ENCODE data around the gene XPC.

XPC gene

GRCh38 chr3:14199641-14200040 is 21.2 kb upstream of the XPC start:
- H3K27ac Mint-ChIP-seq = no peak overlapping the region
- H3K9me3 Mint-ChIP-seq = no peaks in the 10 kb centered on the region
- no peak for ATAC-seq
- H3K4me1 Mint-ChIP-seq = peaks cover 4% of the 10 kb centered on the region
- H3K27me3 Mint-ChIP-seq = no peaks in the 10 kb centered on the region
- no peak overlapping the region for H3K4me3 Mint-ChIP-seq
- peaks cover 39% of the 10 kb centered on the region for H3K36me3 Mint-ChIP-seq

- H3K9me3 Mint-ChIP-seq = no peaks in the 10 kb centered on the region
- H3K27me3 Mint-ChIP-seq = no peaks in the 10 kb centered on the region
- H3K36me3 Mint-ChIP-seq = peaks cover 70% of the 10 kb centered on the region
- no peak overlapping the region for H3K4me3 Mint-ChIP-seq
- ATAC-seq = peak; percentile 55
- H3K4me1 Mint-ChIP-seq = peaks cover 38% of the 10 kb centered on the region
- no peak overlapping the region for H3K27ac Mint-ChIP-seq
These were observed 16.5 kb upstream of the XPC start for GRCh38 chr3:14194865-14195264.

GRCh38 chr3:14188041-14188754 is 9.8 kb upstream of the XPC start:
- no peaks in the 10 kb centered on the region for H3K9me3 Mint-ChIP-seq
- H3K27ac Mint-ChIP-seq = no peak overlapping the region
- H3K27me3 Mint-ChIP-seq = no peaks in the 10 kb centered on the region
- H3K4me3 Mint-ChIP-seq = no peak overlapping the region
- peaks cover 58% of the 10 kb centered on the region for H3K4me1 Mint-ChIP-seq
- no peak for ATAC-seq
- peaks cover 71% of the 10 kb centered on the region for H3K36me3 Mint-ChIP-seq

- Mint-ChIP-seq H3K4me1 (peaks cover 56% of the 10 kb centered on the region), H3K9me3 (no peaks in the 10 kb centered on the region), H3K36me3 (peaks cover 76% of the 10 kb centered on the region), H3K4me3 (no peak overlapping the region), H3K27me3 (no peaks in the 10 kb centered on the region), H3K27ac (no peak overlapping the region)
- no peak for ATAC-seq
These were observed 8.6 kb upstream of the XPC start for GRCh38 chr3:14186854-14187458.

GRCh38 chr3:14183015-14183577 is 4.7 kb upstream of the XPC start:
- Mint-ChIP-seq H3K36me3 (peaks cover 37% of the 10 kb centered on the region), H3K4me3 (no peak overlapping the region), H3K9me3 (no peaks in the 10 kb centered on the region), H3K4me1 (peaks cover 24% of the 10 kb centered on the region), H3K27me3 (no peaks in the 10 kb centered on the region), H3K27ac (no peak overlapping the region)
- no peak for ATAC-seq

- no peak overlapping the region for H3K27ac Mint-ChIP-seq
- peaks cover 33% of the 10 kb centered on the region for H3K4me1 Mint-ChIP-seq
- H3K27me3 Mint-ChIP-seq = no peaks in the 10 kb centered on the region
- H3K4me3 Mint-ChIP-seq = no peak overlapping the region
- H3K36me3 Mint-ChIP-seq = peaks cover 23% of the 10 kb centered on the region
- no peak for ATAC-seq
- H3K9me3 Mint-ChIP-seq = no peaks in the 10 kb centered on the region
These were observed 2.9 kb upstream of the XPC start for GRCh38 chr3:14181253-14181652.

- Mint-ChIP-seq H3K4me1 (peaks cover 48% of the 10 kb centered on the region), H3K27ac (peak overlapping the region; percentile 95), H3K4me3 (peak overlapping the region; percentile 93), H3K9me3 (no peaks in the 10 kb centered on the region), H3K27me3 (no peaks in the 10 kb centered on the region), H3K36me3 (peaks cover 15% of the 10 kb centered on the region)
- ATAC-seq = no peak
These were observed 1.4 kb upstream of the XPC start for GRCh38 chr3:14179795-14180194.

GRCh38 chr3:14179114-14179465 is 689 bp upstream of the XPC start:
- peaks cover 55% of the 10 kb centered on the region for H3K4me1 Mint-ChIP-seq
- H3K27me3 Mint-ChIP-seq = no peaks in the 10 kb centered on the region

GRCh38 chr3:14177580-14178246 is 688 bp downstream of the XPC start:
- peak overlapping the region; percentile 93 for H3K4me3 Mint-ChIP-seq
- peak; percentile 3 for ATAC-seq

More at GRCh38 chr3:14179114-14179465, 689 bp upstream of the XPC start:
- Mint-ChIP-seq H3K9me3 (no peaks in the 10 kb centered on the region), H3K4me3 (peak overlapping the region; percentile 93), H3K36me3 (peaks cover 15% of the 10 kb centered on the region), H3K27ac (peak overlapping the region; percentile 95)
- ATAC-seq = no peak

GRCh38 chr3:14175383-14176037 is 2.9 kb downstream of the XPC start:
- Mint-ChIP-seq H3K4me3 (peak overlapping the region; percentile 21), H3K9me3 (no peaks in the 10 kb centered on the region), H3K4me1 (peaks cover 61% of the 10 kb centered on the region), H3K36me3 (peaks cover 25% of the 10 kb centered on the region), H3K27me3 (no peaks in the 10 kb centered on the region), H3K27ac (peak overlapping the region; percentile 69)
- ATAC-seq = no peak

More at GRCh38 chr3:14177580-14178246, 688 bp downstream of the XPC start:
- H3K27me3 Mint-ChIP-seq = no peaks in the 10 kb centered on the region
- H3K4me1 Mint-ChIP-seq = peaks cover 55% of the 10 kb centered on the region
- no peaks in the 10 kb centered on the region for H3K9me3 Mint-ChIP-seq
- H3K36me3 Mint-ChIP-seq = peaks cover 12% of the 10 kb centered on the region
- peak overlapping the region; percentile 95 for H3K27ac Mint-ChIP-seq

- Mint-ChIP-seq H3K9me3 (no peaks in the 10 kb centered on the region), H3K36me3 (peaks cover 36% of the 10 kb centered on the region), H3K27me3 (no peaks in the 10 kb centered on the region), H3K4me3 (no peak overlapping the region), H3K4me1 (peaks cover 63% of the 10 kb centered on the region), H3K27ac (peak overlapping the region; percentile 69)
- no peak for ATAC-seq
These were observed 3.9 kb downstream of the XPC start for GRCh38 chr3:14174483-14174882.

- Mint-ChIP-seq H3K4me1 (peaks cover 59% of the 10 kb centered on the region), H3K4me3 (no peak overlapping the region)
These were observed 5.9 kb downstream of the XPC start for GRCh38 chr3:14172496-14172895.

GRCh38 chr3:14170531-14171159 is 7.8 kb downstream of the XPC start:
- H3K27ac Mint-ChIP-seq = peak overlapping the region; percentile 59
- ATAC-seq = no peak
- H3K4me1 Mint-ChIP-seq = peaks cover 47% of the 10 kb centered on the region
- H3K9me3 Mint-ChIP-seq = no peaks in the 10 kb centered on the region
- no peak overlapping the region for H3K4me3 Mint-ChIP-seq
- peaks cover 73% of the 10 kb centered on the region for H3K36me3 Mint-ChIP-seq
- H3K27me3 Mint-ChIP-seq = no peaks in the 10 kb centered on the region

More at GRCh38 chr3:14172496-14172895, 5.9 kb downstream of the XPC start:
- no peak for ATAC-seq
- H3K27me3 Mint-ChIP-seq = no peaks in the 10 kb centered on the region
- no peaks in the 10 kb centered on the region for H3K9me3 Mint-ChIP-seq
- no peak overlapping the region for H3K27ac Mint-ChIP-seq
- H3K36me3 Mint-ChIP-seq = peaks cover 54% of the 10 kb centered on the region

- ATAC-seq = no peak
- H3K9me3 Mint-ChIP-seq = no peaks in the 10 kb centered on the region
- H3K4me3 Mint-ChIP-seq = no peak overlapping the region
- H3K27me3 Mint-ChIP-seq = no peaks in the 10 kb centered on the region
- peak overlapping the region; percentile 59 for H3K27ac Mint-ChIP-seq
- peaks cover 80% of the 10 kb centered on the region for H3K36me3 Mint-ChIP-seq
- peaks cover 39% of the 10 kb centered on the region for H3K4me1 Mint-ChIP-seq
These were observed 8.5 kb downstream of the XPC start for GRCh38 chr3:14169871-14170270.

- H3K27me3 Mint-ChIP-seq = no peaks in the 10 kb centered on the region
- peaks cover 35% of the 10 kb centered on the region for H3K4me1 Mint-ChIP-seq
- H3K36me3 Mint-ChIP-seq = peaks cover 85% of the 10 kb centered on the region
- no peak overlapping the region for H3K4me3 Mint-ChIP-seq
- ATAC-seq = no peak
- no peak overlapping the region for H3K27ac Mint-ChIP-seq
- no peaks in the 10 kb centered on the region for H3K9me3 Mint-ChIP-seq
These were observed 9.0 kb downstream of the XPC start for GRCh38 chr3:14169435-14169834.
